Measurements from ENCODE around the gene SH3BP5L. TPM values are rescaled to one million over a fixed set of nuclear protein-coding genes. Genes with fewer than 3 reads are reported as not detected.

Gene SH3BP5L
- total and polyA plus RNA-seq, 2 of the 13 experiments (the other 11 are each of a cell fraction or from before 2014, with no cell fraction given), result 10.3 to 14.9 TPM

GRCh38 chr1:248810727-248811513 lies 14.8 kb downstream of the SH3BP5L start:
- H3K9ac ChIP-seq (ENCODE audit: insufficient read depth, low read depth, low read length), result no peak overlapping the region
- FAIRE-seq, result no peak
- H3K4me3 ChIP-seq (replicated peaks in 1 of 3; ENCODE audit: insufficient read depth in 1 of 3, low read depth in 2 of 3, low read length in 3 of 3), result no peak overlapping the region
- no peaks in the 10 kb centered on the region for H3K79me2 ChIP-seq (ENCODE audit: insufficient read depth, low read length)
- ChIA-PET CTCF (ENCODE audit: low intra/inter-chr PET ratio, low total read pairs) (no interaction called here), POLR2A (no interaction called here)
- BruUV-seq (replicated peaks), result no TSS peak
- intact Hi-C loops (cut with micrococcal nuclease; ENCODE audit: unreplicated experiment) (no loop called here), in situ Hi-C loops (cut with HindIII; ENCODE audit: extremely low pct_ligation_motif_present, low pct_unique_long_range_greater_than_20kb) (no loop called here)
- DNase-seq (ENCODE audit: low spot score), result no peak
- no peak for ATAC-seq
- H2AFZ ChIP-seq (ENCODE audit: low read length), result no peak overlapping the region
- no peaks in the 10 kb centered on the region for H3K9me3 ChIP-seq (ENCODE audit: low read length)
- H3K27ac ChIP-seq (ENCODE audit: extremely low read length, insufficient read depth, low read length), result no peak overlapping the region
- peaks cover 10 to 41% of the 10 kb centered on the region in 2 experiments; a peak in 4 of 5 replicates for H3K36me3 ChIP-seq (replicated peaks in 1 of 2; ENCODE audit: control insufficient read depth in 1 of 2, insufficient read depth in 2 of 2, low read length in 2 of 2)
- no peaks in the 10 kb centered on the region for H4K20me1 ChIP-seq (ENCODE audit: insufficient read depth, low read length)
- peaks cover 12% of the 10 kb centered on the region for H3K4me1 ChIP-seq (ENCODE audit: insufficient read depth, low read length)
- no peaks in the 10 kb centered on the region for H3K27me3 ChIP-seq (ENCODE audit: control insufficient read depth in 1 of 2, insufficient read depth in 2 of 2, low read length in 2 of 2)
- TF ChIP-seq ZFP1 (CRISPR knock-in tag; IDR thresholded peaks at IDR 0.05) (no peak), ZNF512B (CRISPR knock-in tag; IDR thresholded peaks at IDR 0.05; ENCODE audit: borderline replicate concordance) (no peak), POLR2G (IDR thresholded peaks at IDR 0.05; ENCODE audit: low read depth, low read length) (no peak), FLYWCH1 (CRISPR knock-in tag; IDR thresholded peaks at IDR 0.05) (no peak), ZNF451 (CRISPR knock-in tag; IDR thresholded peaks at IDR 0.05) (no peak), SOX13 (IDR thresholded peaks at IDR 0.05) (no peak), SOX13 (CRISPR knock-in tag; conservative IDR thresholded peaks at IDR 0.05 in 1 of 2, IDR thresholded peaks at IDR 0.05 in 1 of 2) (no peak), TAF15 (IDR thresholded peaks at IDR 0.05; ENCODE audit: low read depth, low read length, poor library complexity, severe bottlenecking) (no peak), USF2 (IDR thresholded peaks at IDR 0.05; ENCODE audit: low read depth, low read length) (no peak), USF2 (CRISPR knock-in tag; IDR thresholded peaks at IDR 0.05; ENCODE audit: borderline replicate concordance) (no peak), ZNF383 (CRISPR knock-in tag; IDR thresholded peaks at IDR 0.05; ENCODE audit: borderline replicate concordance) (no peak), ZFP41 (CRISPR knock-in tag; IDR thresholded peaks at IDR 0.05; ENCODE audit: borderline replicate concordance) (no peak), U2AF2 (IDR thresholded peaks at IDR 0.05; ENCODE audit: low read depth, low read length) (no peak), SRSF9 (IDR thresholded peaks at IDR 0.05; ENCODE audit: borderline replicate concordance, insufficient read depth, low read depth, low read length, poor library complexity, severe bottlenecking) (no peak)
- H3K4me2 ChIP-seq (ENCODE audit: low read depth, low read length), result no peak overlapping the region
- 92% methylated on average over 10 of the region's 12 CpGs for WGBS (ENCODE audit: low lambda C conversion rate)
